Stimulated activated CD4-positive, alpha-beta T cell treated with anti-CD3 and anti-CD28 coated beads, Interleukin-2, amount 100 ng/mL, for 48 hours (primary cell): ENCODE data around the gene PMM2.

Experiments
- DNase-seq, 2 donors: peaks; one replicate each; pipeline ENCODE4 v3.0.0-alpha.2; 2020

The PMM2 gene

GRCh38 chr16:8890549-8890921 lies 92.9 kb downstream of the PMM2 start:
- DNase-seq = no peak

GRCh38 chr16:8892101-8892575 lies 94.5 kb downstream of the PMM2 start:
- DNase-seq = no peak

GRCh38 chr16:8893426-8893825 lies 95.8 kb downstream of the PMM2 start:
- DNase-seq = no peak

- no peak for DNase-seq
Measured at GRCh38 chr16:8893976-8894690, 96.5 kb downstream of the PMM2 start.

GRCh38 chr16:8894736-8895334 lies 97.2 kb downstream of the PMM2 start:
- DNase-seq = no peak

GRCh38 chr16:8898660-8899318 lies 101.2 kb downstream of the PMM2 start:
- no peak for DNase-seq
